ENCODE data around the gene NXF1. TPM values are rescaled to one million over a fixed set of nuclear protein-coding genes. Genes with fewer than 3 reads are reported as not detected.

Gene NXF1
- total and polyA plus RNA-seq, 2 of the 13 experiments (the other 11 are each of a cell fraction or from before 2014, with no cell fraction given), result 30.4 to 30.9 TPM

DNA sequence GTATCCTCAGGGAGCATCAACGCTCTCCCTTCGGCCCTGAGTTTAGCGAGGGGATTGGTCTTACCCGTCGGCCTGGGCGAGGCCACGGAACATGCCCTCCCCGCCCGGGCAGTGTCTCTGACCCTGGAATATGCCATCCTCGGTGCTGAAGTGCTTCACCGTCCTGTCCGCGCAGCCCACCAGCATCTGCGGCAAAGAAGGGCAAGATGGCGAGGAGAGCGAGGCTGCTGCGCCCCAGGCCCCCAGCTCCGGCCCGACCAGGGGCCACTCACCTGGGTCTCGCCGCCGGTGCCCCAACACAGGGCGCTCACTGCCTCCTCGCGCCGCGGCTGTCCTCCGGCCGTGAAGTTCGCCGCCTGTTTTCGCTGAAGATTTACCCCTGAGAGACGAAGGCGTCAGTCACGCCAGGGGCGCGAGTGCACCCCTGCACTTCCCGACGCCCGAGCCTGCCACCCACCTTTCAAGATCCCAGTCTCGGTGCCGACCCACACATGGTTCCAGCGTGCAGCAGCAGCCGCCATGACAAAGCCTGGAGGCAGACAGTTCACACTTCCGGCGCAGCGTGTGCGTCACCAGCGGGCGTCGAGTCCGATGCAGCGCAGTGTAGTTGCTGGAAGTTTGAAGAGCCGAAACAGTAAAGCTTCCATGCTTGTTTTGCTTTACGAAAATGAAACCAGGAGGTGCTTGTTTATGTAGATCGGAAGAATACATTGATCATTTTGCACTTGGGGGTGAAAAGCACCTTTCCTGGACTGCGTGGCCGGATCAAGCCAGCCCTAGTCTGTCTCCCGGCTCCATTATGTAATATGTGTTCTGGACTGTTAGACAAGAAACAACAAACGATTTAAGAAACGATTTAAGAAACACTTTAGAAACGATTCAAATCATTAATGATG is 34.1 kb upstream of the NXF1 start, which contains the start of gene WDR74 (continued):
- TF ChIP-seq JUNB (CRISPR knock-in tag; IDR thresholded peaks at IDR 0.05; ENCODE audit: borderline replicate concordance), result peak; percentile 47; the same call in 1 of the 2 replicates
- TF ChIP-seq NAIF1 (CRISPR knock-in tag; IDR thresholded peaks at IDR 0.05; ENCODE audit: borderline replicate concordance), result no peak
- TF ChIP-seq ZNF660 (CRISPR knock-in tag; IDR thresholded peaks at IDR 0.05; ENCODE audit: borderline replicate concordance, low read depth), result no peak
- no peak for TF ChIP-seq CENPX (CRISPR knock-in tag; IDR thresholded peaks at IDR 0.05)
- peak; percentile 89; the same call in 1 of the 2 replicates for TF ChIP-seq ZNF124 (CRISPR knock-in tag; IDR thresholded peaks at IDR 0.05)
- TF ChIP-seq ATAD3A (CRISPR knock-in tag; IDR thresholded peaks at IDR 0.05), result 0 out of 2 replicates have a peak, but pooled peaks have one; percentile 75
- no peak for TF ChIP-seq FIP1L1 (IDR thresholded peaks at IDR 0.05; ENCODE audit: borderline replicate concordance, insufficient read depth, low read depth, low read length)
- TF ChIP-seq, protein P1, sequence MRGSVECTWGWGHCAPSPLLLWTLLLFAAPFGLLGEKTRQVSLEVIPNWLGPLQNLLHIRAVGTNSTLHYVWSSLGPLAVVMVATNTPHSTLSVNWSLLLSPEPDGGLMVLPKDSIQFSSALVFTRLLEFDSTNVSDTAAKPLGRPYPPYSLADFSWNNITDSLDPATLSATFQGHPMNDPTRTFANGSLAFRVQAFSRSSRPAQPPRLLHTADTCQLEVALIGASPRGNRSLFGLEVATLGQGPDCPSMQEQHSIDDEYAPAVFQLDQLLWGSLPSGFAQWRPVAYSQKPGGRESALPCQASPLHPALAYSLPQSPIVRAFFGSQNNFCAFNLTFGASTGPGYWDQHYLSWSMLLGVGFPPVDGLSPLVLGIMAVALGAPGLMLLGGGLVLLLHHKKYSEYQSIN (CRISPR knock-in tag; IDR thresholded peaks at IDR 0.05; ENCODE audit: borderline replicate concordance), result no peak
- peak; percentile 75 for TF ChIP-seq CBFB (CRISPR knock-in tag; IDR thresholded peaks at IDR 0.05)
- 0 out of 2 replicates have a peak, but pooled peaks have one; percentile 19 for TF ChIP-seq HOXD1 (CRISPR knock-in tag; IDR thresholded peaks at IDR 0.05)
- peak; percentile 82 for TF ChIP-seq SMAD3 (CRISPR knock-in tag; IDR thresholded peaks at IDR 0.05)
- TF ChIP-seq ZNF619 (CRISPR knock-in tag; IDR thresholded peaks at IDR 0.05), result peak; percentile 48; the same call in 1 of the 2 replicates
- TF ChIP-seq ZNF615 (CRISPR knock-in tag; IDR thresholded peaks at IDR 0.05; ENCODE audit: borderline replicate concordance), result no peak
- TF ChIP-seq ZSCAN22 (CRISPR knock-in tag; IDR thresholded peaks at IDR 0.05), result 0 out of 2 replicates have a peak, but pooled peaks have one; percentile 49
- no peak; the same call in 1 of the 2 replicates for TF ChIP-seq GZF1 (CRISPR knock-in tag; IDR thresholded peaks at IDR 0.05)
- peak; percentile 69; the same call in 1 of the 2 replicates for TF ChIP-seq ZNF674 (CRISPR knock-in tag; IDR thresholded peaks at IDR 0.05; ENCODE audit: low read depth)
- TF ChIP-seq HDAC2 (CRISPR knock-in tag; IDR thresholded peaks at IDR 0.05), result peak; percentile 94
- TF ChIP-seq GPN1 (CRISPR knock-in tag; IDR thresholded peaks at IDR 0.05; ENCODE audit: borderline replicate concordance), result peak; percentile 26; the same call in 1 of the 2 replicates
- peak; percentile 99 for TF ChIP-seq CREM (IDR thresholded peaks at IDR 0.05)
- peak; percentile 94 for TF ChIP-seq CREM (CRISPR knock-in tag; IDR thresholded peaks at IDR 0.05)
- no peak for TF ChIP-seq ZSCAN25 (CRISPR knock-in tag; IDR thresholded peaks at IDR 0.05)
- peak; percentile 98 for TF ChIP-seq KAT8 (CRISPR knock-in tag; IDR thresholded peaks at IDR 0.05)
- TF ChIP-seq CREB1 (IDR thresholded peaks at IDR 0.05), result peak; percentile 98
- TF ChIP-seq CREB1 (CRISPR knock-in tag; IDR thresholded peaks at IDR 0.05), result peak; percentile 100
- peak; percentile 44; the same call in 1 of the 2 replicates for TF ChIP-seq SOX5 (CRISPR knock-in tag; IDR thresholded peaks at IDR 0.05; ENCODE audit: borderline replicate concordance)
- TF ChIP-seq ZNF20 (CRISPR knock-in tag; IDR thresholded peaks at IDR 0.05), result no peak
- no peak for TF ChIP-seq ZNF790 (CRISPR knock-in tag; IDR thresholded peaks at IDR 0.05; ENCODE audit: borderline replicate concordance)
- TF ChIP-seq, protein P2, sequence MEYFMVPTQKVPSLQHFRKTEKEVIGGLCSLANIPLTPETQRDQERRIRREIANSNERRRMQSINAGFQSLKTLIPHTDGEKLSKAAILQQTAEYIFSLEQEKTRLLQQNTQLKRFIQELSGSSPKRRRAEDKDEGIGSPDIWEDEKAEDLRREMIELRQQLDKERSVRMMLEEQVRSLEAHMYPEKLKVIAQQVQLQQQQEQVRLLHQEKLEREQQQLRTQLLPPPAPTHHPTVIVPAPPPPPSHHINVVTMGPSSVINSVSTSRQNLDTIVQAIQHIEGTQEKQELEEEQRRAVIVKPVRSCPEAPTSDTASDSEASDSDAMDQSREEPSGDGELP (IDR thresholded peaks at IDR 0.05; ENCODE audit: borderline replicate concordance, low read depth), result peak; percentile 41; the same call in 1 of the 2 replicates
- TF ChIP-seq IRF2 (CRISPR knock-in tag; IDR thresholded peaks at IDR 0.05), result peak; percentile 92; the same call in 1 of the 2 replicates
- no peak for TF ChIP-seq REXO4 (CRISPR knock-in tag; IDR thresholded peaks at IDR 0.05; ENCODE audit: borderline replicate concordance)
